ENCODE results near the gene AFF1. TPM values are rescaled to one million over a fixed set of nuclear protein-coding genes. Genes with fewer than 3 reads are reported as not detected.

Gene AFF1
- total RNA-seq, 1 donor from 2014 or later = 121 TPM

- intact Hi-C loops (cut with DNase I) = no loop called here
- DNase-seq (ENCODE audit: low spot score) = no peak
- no peak for ATAC-seq
Observed at GRCh38 chr4:87042221-87042620, 107.4 kb downstream of the AFF1 start.

- peak; percentile 27 for ATAC-seq
- no peak for DNase-seq (ENCODE audit: low spot score)
- intact Hi-C loops (cut with DNase I) = no loop called here
Observed at GRCh38 chr4:87042986-87043820, 108.4 kb downstream of the AFF1 start.

DNA sequence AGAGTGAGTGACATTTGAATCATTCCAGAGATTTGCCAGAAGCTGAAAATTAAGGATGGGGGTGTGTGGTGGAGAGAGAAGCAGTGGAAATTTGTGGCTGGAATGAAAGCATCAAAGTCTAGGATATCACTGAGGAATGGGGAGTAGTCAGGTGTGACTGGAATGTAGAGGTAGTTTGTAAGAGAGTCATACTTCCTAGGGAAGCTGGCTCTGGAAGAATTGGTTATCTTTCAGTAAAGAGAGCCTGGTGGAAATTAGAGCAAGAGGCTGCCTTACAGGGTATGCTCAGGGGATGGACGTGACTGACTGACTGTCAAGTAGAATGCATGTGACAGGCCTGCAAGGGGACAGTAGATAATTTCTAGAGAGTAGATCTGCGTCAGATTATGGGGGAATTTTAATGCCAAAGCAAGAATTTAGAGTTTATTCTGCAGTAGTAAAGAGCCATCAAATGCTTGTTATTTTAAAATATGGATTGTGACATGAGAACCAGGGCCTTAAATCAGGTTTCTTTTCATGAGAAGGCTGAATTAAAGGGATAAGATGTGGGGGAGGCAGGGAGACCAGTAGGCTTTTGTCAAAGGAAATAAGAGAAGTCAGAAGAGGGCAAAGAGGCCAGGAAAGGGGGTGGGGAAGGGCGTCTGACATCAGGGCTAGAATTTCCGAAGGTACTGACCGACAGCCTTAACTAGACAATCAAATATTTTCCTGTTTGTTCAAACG lies 109.9 kb downstream of the AFF1 start:
- ATAC-seq (peak; percentile 14), DNase-seq (ENCODE audit: low spot score) (no peak)
- intact Hi-C loops (cut with DNase I) = no loop called here

DNA sequence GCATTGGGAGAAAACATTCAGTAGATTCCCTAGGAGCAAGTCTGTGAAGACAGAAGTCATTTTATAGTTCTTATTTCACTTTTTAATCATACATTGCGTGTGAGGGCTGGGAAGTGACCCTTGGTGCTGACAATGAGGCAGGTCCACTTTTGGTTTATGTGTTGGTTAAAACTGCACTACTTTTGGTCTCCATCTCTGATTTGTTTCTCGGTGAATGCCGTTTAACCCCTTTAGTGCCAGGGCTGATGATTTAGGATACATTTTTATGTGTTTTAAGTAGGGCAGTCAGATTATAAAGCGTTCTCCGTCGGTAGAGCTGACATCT lies 110.4 kb downstream of the AFF1 start:
- intact Hi-C loops (cut with DNase I) = no loop called here
- ATAC-seq = no peak
- DNase-seq (ENCODE audit: low spot score) = no peak

DNA sequence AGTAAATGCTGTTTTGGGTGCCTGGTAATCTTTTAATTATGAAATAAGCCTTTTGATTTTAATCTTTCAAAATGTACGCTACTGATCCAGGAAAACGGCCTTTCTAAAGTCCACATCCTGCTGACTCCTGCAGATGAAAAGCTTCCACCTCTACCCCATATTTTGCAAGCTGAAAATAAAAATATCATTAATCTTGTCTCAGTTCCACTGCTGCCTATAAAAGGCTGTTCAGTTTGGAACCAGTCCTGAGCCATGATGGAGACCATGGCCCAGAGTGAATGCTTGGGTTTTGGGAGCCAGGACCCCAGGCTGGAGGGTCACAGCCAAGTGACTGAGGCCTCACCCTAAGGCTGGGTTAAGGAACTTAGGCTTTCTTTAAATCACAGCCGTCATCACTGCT lies 110.8 kb downstream of the AFF1 start:
- ATAC-seq (peak; percentile 55), DNase-seq (ENCODE audit: low spot score) (no peak)
- intact Hi-C loops (cut with DNase I) = no loop called here

DNA sequence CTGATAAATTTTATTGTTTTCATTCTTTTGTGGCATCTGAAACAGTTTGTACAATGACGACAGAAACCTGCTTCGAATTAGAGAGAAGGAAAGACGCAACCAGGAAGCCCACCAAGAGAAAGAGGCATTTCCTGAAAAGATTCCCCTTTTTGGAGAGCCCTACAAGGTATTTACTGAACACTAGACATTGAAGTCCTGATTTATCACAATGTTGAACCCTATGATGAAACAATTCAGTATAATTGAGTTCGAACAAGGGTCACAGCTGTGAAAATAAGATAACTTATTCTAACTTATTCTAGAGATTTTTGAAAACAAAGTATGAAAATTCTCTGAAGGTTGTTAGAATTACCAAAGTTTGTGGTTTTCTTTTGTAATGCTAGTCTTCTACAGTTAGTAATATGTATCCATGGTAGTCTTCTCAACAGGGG lies 111.3 kb downstream of the AFF1 start:
- ATAC-seq = peak; percentile 62

GRCh38 chr4:87047281-87047798 lies 112.5 kb downstream of the AFF1 start:
- no peak for DNase-seq (ENCODE audit: low spot score)
- no peak for ATAC-seq
- intact Hi-C loops (cut with DNase I) = no loop called here

More for the DNA sequence above, 111.3 kb downstream of the AFF1 start:
- DNase-seq (ENCODE audit: low spot score) = no peak
- intact Hi-C loops (cut with DNase I) = no loop called here

- DNase-seq (ENCODE audit: low spot score) (no peak), ATAC-seq (no peak)
- intact Hi-C loops (cut with DNase I) = no loop called here
Observed at GRCh38 chr4:87049508-87049907, 114.7 kb downstream of the AFF1 start.

GRCh38 chr4:87050596-87050995 lies 115.8 kb downstream of the AFF1 start:
- DNase-seq (ENCODE audit: low spot score) (peak; percentile 78), ATAC-seq (peak; percentile 75)
- intact Hi-C loops (cut with DNase I) = no loop called here

DNA sequence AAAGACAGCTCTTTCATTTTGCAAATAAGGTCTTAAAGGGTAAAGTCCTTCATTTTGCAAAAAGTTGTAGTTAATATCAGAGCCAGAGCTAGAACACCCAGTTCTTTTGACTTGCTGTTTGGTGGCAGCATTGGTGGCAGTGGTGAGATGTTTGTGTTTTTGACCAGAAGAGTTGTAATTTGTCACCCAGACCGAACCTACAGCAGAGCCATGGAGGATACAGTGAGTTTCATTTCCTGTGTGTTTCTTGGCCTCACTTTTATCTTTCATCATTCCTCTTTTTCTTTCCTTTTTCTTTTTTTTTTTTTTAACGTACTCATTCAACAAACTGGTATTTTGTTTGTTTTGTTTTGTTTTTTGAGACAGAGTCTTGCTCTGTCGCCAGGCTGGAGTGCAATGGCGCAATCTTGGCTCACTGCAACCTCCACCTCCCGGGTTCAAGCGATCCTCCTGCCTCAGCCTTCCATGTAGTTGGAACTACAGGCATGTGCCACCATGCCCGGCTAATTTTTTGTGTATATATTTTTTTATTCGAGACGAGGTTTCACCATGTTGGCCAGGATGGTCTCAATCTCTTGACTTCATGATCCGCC lies 116.4 kb downstream of the AFF1 start:
- intact Hi-C loops (cut with DNase I) = no loop called here
- ATAC-seq (peak; percentile 21), DNase-seq (ENCODE audit: low spot score) (no peak)

GRCh38 chr4:87052615-87053014 lies 117.8 kb downstream of the AFF1 start:
- no peak for ATAC-seq
- no peak for DNase-seq (ENCODE audit: low spot score)
- intact Hi-C loops (cut with DNase I) = no loop called here

DNA sequence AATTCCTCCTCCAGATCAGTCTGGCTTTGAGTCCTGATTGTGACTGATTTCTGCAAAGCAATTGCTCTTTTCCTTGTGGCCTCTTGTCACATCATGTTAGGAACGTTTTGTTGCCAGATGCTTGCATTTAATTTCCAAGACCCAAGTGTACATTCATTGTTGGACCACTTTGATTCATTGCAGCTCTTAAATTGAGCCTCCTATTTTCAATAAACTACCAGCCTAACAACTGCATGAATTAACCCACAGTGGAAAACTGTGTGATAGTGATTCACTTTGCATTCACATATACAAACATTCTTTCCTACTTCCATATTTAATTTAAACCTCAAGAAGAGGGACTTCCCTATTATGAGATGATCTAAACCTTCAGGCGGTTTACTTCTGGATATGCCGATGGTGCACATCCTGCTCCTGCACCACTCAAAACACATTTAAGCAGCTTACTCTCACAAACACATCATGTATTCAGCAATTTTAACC lies 118.4 kb downstream of the AFF1 start:
- no peak for ATAC-seq
- no peak for DNase-seq (ENCODE audit: low spot score)
- intact Hi-C loops (cut with DNase I) = no loop called here

- intact Hi-C loops (cut with DNase I) = no loop called here
- ATAC-seq = peak; percentile 45
- DNase-seq (ENCODE audit: low spot score) = no peak
Observed at GRCh38 chr4:87053802-87054767, 119.3 kb downstream of the AFF1 start.

DNA sequence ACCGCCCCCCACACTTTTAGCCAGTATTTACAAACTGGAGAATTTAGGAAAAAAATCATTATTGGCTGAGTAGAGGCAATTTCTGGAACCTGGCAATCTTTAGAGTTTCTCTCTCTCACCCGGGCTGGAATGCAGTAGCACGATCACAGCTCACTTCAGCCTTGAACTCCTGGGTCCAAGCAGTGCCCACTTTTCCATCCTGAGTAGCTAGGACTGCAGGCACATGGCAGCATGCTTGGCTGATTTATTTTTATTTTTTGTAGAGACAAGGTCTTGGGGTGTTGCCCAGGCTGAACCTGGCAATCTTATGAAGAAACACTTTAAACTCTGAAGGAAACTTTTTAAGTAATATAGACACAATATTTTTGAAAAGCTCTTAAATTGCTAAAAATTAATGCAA lies 120.1 kb downstream of the AFF1 start:
- intact Hi-C loops (cut with DNase I) = no loop called here
- ATAC-seq = peak; percentile 18
- DNase-seq (ENCODE audit: low spot score) = no peak

DNA sequence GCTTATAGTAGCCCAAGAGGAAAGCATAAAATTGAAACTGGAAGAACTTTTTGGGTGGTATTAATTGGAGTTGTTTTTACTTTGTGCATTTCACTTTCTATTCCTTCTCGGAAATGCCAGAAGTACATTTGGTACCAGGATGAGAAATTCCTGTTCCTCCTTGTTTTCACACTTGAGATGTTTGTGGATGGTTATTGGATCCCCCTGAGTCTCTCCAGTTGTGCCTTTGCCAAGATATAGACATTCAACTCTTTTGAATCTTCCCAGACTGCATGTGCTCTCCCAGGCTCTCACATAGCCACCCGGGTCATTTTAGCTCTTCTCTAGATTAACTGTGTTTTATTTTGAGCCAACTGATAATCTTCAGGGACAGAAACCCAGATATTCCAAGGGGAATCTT lies 120.5 kb downstream of the AFF1 start:
- DNase-seq (ENCODE audit: low spot score) (no peak), ATAC-seq (peak; percentile 59)
- intact Hi-C loops (cut with DNase I) = no loop called here

DNA sequence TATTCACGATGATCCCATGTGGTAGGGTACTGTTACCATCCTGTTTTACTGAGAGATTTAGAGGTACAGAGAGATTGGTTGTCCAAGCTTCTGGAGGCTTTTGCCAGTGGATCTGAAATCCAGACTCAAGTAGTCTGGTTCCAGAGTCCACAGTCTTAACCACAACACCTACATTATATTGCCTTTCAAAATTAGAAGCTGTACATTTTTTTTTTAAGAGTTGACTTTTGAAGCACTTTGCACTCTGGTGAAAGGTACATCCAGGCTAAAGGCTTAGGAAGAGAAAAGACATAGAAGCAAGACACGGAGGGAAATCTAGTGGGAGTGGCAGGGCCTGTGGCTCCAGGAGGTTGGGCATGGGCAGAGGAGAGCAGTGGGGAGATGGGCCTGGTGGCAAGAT lies 122.1 kb downstream of the AFF1 start:
- no peak for DNase-seq (ENCODE audit: low spot score)
- no peak for ATAC-seq
- intact Hi-C loops (cut with DNase I) = no loop called here

- intact Hi-C loops (cut with DNase I) = no loop called here
- DNase-seq (ENCODE audit: low spot score) (no peak), ATAC-seq (peak; percentile 30)
Observed at GRCh38 chr4:87057835-87058355, 123.1 kb downstream of the AFF1 start.

GRCh38 chr4:87058356-87059073 lies 123.7 kb downstream of the AFF1 start:
- ATAC-seq (peak; percentile 58), DNase-seq (ENCODE audit: low spot score) (no peak)
- intact Hi-C loops (cut with DNase I) = no loop called here
